Activated B cell treated with CpG ODN at 0.5 μM for 24 hours (primary cell): ENCODE data around the gene CSF1R. TPM values are rescaled to one million over a fixed set of nuclear protein-coding genes. Genes with fewer than 3 reads are reported as not detected.

ENCODE experiments used
- ATAC-seq: fragments of 200-7000 bp; cut with Tn5 transposase; one replicate; pipeline ENCODE4 v1.10.0; 2021; ENCODE audit warnings: low read depth, mild to moderate bottlenecking, moderate library complexity
- CTCF ChIA-PET: fragments of 350-600 bp; sonication (Branson Sonifier 250); formaldehyde crosslinking; loops from one replicate; lab custom pipeline; 2021; ENCODE audit warnings: antibody characterized with exemption; lab: Charles Lee
- POLR2A ChIA-PET: fragments of 350-600 bp; sonication (Branson Sonifier 250); formaldehyde crosslinking; loops from one replicate; lab custom pipeline; 2021; ENCODE audit warnings: antibody characterized with exemption; lab: Charles Lee
- DNase-seq: peaks from one replicate; pipeline ENCODE4 v3.0.0; 2022
- H3K27ac Mint-ChIP-seq: one replicate; pipeline ENCODE4 v1.8.0; 2020; ENCODE audit warnings: mixed read lengths
- H3K27me3 Mint-ChIP-seq: one replicate; pipeline ENCODE4 v1.8.0; 2021; ENCODE audit warnings: mixed read lengths
- H3K36me3 Mint-ChIP-seq: one replicate; pipeline ENCODE4 v1.8.0; 2021; ENCODE audit warnings: low read depth, mixed read lengths
- H3K4me1 Mint-ChIP-seq: one replicate; pipeline ENCODE4 v1.8.0; 2021; ENCODE audit warnings: mixed read lengths
- H3K4me3 Mint-ChIP-seq: one replicate; pipeline ENCODE4 v1.8.0; 2020; ENCODE audit warnings: mild to moderate bottlenecking, mixed read lengths
- H3K9me3 Mint-ChIP-seq: one replicate; pipeline ENCODE4 v1.8.0; 2020; ENCODE audit warnings: mixed read lengths
- intact Hi-C: fragments of 100-400 bp; cut with micrococcal nuclease; formaldehyde crosslinking; loops from one replicate; pipeline ENCODE4 v1.15.1; 2024
- total RNA-seq: library from RNA; stranded (reverse); gene quantifications from 2 replicates; pipeline ENCODE4 v1.2.3, GENCODE V29; 2022
- TF ChIP-seq, protein P1 (sequence below): fragments of 200-600 bp; IDR thresholded peaks from one replicate; pipeline ENCODE4 v1.8.0; 2022; ENCODE audit warnings: antibody characterized with exemption, mild to moderate bottlenecking

CSF1R gene
- total RNA-seq, 1 donor from 2014 or later: 0.44 TPM

DNA sequence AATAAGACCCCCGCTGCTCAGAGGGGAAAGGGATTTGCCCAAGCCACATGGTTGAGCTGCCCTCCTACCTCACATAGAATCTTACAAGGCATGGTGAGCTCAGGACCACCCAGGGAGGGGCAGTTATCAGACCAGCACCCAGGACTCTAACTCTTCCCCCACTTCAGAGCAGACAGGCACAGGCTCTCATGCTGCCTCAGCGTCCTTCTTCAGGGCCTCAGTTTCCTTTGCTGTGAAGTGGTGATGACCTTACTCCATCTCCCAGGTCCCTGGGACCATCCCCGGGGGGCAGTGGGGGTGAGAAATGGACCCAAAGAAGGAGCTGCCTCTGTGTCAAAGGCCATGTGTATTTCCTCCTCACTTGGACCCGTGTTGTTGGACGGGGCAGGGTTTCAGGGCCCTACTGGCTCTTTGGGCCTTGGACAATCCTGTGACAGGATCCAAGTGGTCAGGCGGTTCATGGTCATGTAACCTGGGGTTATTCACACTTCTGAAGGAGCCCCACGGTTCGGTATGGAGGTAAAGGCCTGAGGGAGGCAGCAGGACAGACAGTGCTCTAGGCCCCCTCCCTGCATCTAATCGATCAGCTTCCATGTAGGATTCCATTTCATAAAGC lies 31.7 kb upstream of the CSF1R start:
- no peak for DNase-seq
- no peaks in the 10 kb centered on the region for H3K36me3 Mint-ChIP-seq
- ChIA-PET POLR2A (no interaction called here), CTCF (interaction anchor here (0.9 kb wide), 1 partner anchor 82 kb away, joined by 3 read pairs; no protein-coding TSS in a partner anchor)
- H3K4me3 Mint-ChIP-seq: no peak overlapping the region
- no peak overlapping the region for H3K27ac Mint-ChIP-seq
- no peak for ATAC-seq
- TF ChIP-seq, protein P1, sequence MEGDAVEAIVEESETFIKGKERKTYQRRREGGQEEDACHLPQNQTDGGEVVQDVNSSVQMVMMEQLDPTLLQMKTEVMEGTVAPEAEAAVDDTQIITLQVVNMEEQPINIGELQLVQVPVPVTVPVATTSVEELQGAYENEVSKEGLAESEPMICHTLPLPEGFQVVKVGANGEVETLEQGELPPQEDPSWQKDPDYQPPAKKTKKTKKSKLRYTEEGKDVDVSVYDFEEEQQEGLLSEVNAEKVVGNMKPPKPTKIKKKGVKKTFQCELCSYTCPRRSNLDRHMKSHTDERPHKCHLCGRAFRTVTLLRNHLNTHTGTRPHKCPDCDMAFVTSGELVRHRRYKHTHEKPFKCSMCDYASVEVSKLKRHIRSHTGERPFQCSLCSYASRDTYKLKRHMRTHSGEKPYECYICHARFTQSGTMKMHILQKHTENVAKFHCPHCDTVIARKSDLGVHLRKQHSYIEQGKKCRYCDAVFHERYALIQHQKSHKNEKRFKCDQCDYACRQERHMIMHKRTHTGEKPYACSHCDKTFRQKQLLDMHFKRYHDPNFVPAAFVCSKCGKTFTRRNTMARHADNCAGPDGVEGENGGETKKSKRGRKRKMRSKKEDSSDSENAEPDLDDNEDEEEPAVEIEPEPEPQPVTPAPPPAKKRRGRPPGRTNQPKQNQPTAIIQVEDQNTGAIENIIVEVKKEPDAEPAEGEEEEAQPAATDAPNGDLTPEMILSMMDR: no peak
- peaks cover 2% of the 10 kb centered on the region for H3K27me3 Mint-ChIP-seq
- H3K4me1 Mint-ChIP-seq: no peaks in the 10 kb centered on the region
- intact Hi-C loops: no loop called here
- H3K9me3 Mint-ChIP-seq: no peaks in the 10 kb centered on the region

GRCh38 chr5:150116667-150117400 lies 30.5 kb upstream of the CSF1R start:
- Mint-ChIP-seq H3K9me3 (no peaks in the 10 kb centered on the region), H3K4me1 (no peaks in the 10 kb centered on the region), H3K4me3 (no peak overlapping the region), H3K27ac (no peak overlapping the region), H3K27me3 (peaks cover 4% of the 10 kb centered on the region), H3K36me3 (no peaks in the 10 kb centered on the region)
- ATAC-seq (no peak), DNase-seq (no peak)
- CTCF ChIA-PET: no interaction called here
- intact Hi-C loops: no loop called here
- POLR2A ChIA-PET: no interaction called here
- TF ChIP-seq, protein P1: no peak

DNA sequence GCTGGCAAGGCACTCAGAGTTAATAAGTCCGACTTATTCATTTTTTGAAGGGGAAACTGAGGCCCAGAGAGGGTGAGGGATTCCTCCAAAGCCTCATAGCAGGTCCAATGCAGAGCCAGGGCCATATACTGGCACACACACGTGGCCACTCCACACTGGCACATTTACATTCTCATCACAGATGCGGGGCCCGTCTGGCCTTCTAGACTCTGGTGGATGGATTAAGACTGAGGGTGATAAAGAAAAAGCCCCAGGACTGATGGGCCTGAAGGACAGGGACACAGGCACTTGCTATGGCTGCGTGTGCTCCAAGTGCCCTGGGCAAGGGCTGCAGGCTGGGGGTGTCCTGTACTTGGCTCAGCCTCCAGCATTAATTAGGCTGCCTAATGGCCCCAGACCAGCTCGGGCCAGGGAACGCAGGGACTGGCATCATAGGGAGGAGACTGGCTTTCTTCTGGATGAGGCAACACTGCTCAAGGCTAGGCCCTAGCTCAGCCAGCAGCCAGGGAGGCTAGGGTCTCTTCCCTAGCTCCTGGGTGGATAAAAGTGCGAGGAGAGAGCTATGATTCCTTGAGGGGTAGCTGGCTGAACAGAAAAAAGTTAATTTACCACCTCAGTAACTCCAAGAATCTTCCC lies 28.5 kb upstream of the CSF1R start:
- Mint-ChIP-seq H3K36me3 (no peaks in the 10 kb centered on the region), H3K9me3 (no peaks in the 10 kb centered on the region), H3K4me3 (no peak overlapping the region), H3K27ac (no peak overlapping the region), H3K4me1 (no peaks in the 10 kb centered on the region), H3K27me3 (peaks cover 4% of the 10 kb centered on the region)
- DNase-seq (no peak), ATAC-seq (no peak)
- ChIA-PET POLR2A (no interaction called here), CTCF (no interaction called here)
- TF ChIP-seq, protein P1: no peak
- intact Hi-C loops: no loop called here

DNA sequence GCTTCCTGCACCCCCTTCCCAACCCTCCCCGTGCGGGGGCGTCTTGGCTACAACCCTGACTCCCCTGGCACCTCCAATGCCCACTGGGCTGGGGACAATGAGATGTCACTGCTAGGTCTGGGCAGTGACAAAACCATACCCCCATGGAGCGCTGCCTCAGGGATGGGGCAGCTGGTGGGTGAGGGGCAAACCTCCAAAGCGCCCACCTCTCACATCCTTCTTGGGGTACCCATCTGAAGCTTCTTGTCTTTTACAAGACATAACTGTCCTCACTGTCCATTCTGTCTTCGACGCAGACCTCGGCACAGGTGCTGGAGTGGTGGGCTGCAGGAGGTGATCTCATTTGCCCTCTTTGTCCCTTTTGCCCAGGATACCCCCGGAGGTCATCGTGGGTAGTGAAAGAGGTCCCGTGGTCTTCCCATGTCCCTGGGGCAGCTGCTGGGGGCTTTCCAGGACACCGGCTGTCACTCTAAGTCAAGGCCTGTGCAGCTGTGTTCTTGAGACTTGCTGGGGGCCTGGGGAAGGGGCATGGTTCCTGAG lies 27.8 kb upstream of the CSF1R start:
- Mint-ChIP-seq H3K27ac (no peak overlapping the region), H3K4me1 (no peaks in the 10 kb centered on the region), H3K9me3 (no peaks in the 10 kb centered on the region), H3K27me3 (peaks cover 4% of the 10 kb centered on the region), H3K36me3 (no peaks in the 10 kb centered on the region), H3K4me3 (no peak overlapping the region)
- POLR2A ChIA-PET: no interaction called here
- intact Hi-C loops: no loop called here
- ATAC-seq: no peak
- TF ChIP-seq, protein P1: no peak
- CTCF ChIA-PET: no interaction called here
- no peak for DNase-seq
